Neutrophil (primary cell): ENCODE measurements around the gene SLC22A12.

Experiments
- H3K27ac ChIP-seq: fragments of 200-600 bp; sonication (generic); 2 replicates; pipeline ENCODE4 v1.5.1; 2016; ENCODE audit warnings: mild to moderate bottlenecking, moderate library complexity
- H3K27me3 ChIP-seq: fragments of 200-600 bp; sonication (generic); 2 replicates; pipeline ENCODE4 v1.6.0; 2016; ENCODE audit warnings: mild to moderate bottlenecking
- H3K36me3 ChIP-seq: fragments of 200-600 bp; sonication (generic); 2 replicates; pipeline ENCODE4 v1.5.1; 2017
- H3K4me1 ChIP-seq, 2 experiments: fragments of 200-600 bp in 1 of 2; sonication (generic) in 1 of 2; 1 replicate in 1 of 2; 2 replicates in 1 of 2; pipeline versions ENCODE4 v1.5.1 to v1.6.1; 2013 to 2016; ENCODE audit warnings: low read depth in 1 of 2, low read length in 1 of 2, mild to moderate bottlenecking in 1 of 2, moderate library complexity in 1 of 2; ENCODE audit not compliant: control insufficient read depth in 1 of 2, insufficient read depth in 1 of 2
- H3K4me3 ChIP-seq, 2 experiments: fragments of 200-600 bp in 1 of 2; sonication (generic) in 1 of 2; 1 replicate in 1 of 2; 2 replicates in 1 of 2; pipeline ENCODE4 v1.5.1; 2013 to 2016; ENCODE audit warnings: low read depth in 1 of 2, low read length in 1 of 2, mild to moderate bottlenecking in 1 of 2, moderate library complexity in 1 of 2
- H3K9me3 ChIP-seq: fragments of 200-600 bp; sonication (generic); 2 replicates; pipeline ENCODE4 v1.5.1; 2016
- CTCF ChIP-seq: fragments of 200-600 bp; sonication (generic); IDR thresholded peaks from 2 replicates; pipeline ENCODE4 v1.5.1; 2016; ENCODE audit warnings: antibody characterized with exemption

Gene SLC22A12

GRCh38 chr11:64639885-64640284 is 48.9 kb downstream of the SLC22A12 start:
- Histone ChIP-seq H3K4me3 (no peak overlapping the region), H3K36me3 (no peaks in the 10 kb centered on the region), H3K9me3 (no peaks in the 10 kb centered on the region), H3K4me1 (peaks cover 0 to 10% of the 10 kb centered on the region in 2 experiments), H3K27me3 (peaks cover 77% of the 10 kb centered on the region), H3K27ac (no peak overlapping the region)
- TF ChIP-seq CTCF = no peak

DNA sequence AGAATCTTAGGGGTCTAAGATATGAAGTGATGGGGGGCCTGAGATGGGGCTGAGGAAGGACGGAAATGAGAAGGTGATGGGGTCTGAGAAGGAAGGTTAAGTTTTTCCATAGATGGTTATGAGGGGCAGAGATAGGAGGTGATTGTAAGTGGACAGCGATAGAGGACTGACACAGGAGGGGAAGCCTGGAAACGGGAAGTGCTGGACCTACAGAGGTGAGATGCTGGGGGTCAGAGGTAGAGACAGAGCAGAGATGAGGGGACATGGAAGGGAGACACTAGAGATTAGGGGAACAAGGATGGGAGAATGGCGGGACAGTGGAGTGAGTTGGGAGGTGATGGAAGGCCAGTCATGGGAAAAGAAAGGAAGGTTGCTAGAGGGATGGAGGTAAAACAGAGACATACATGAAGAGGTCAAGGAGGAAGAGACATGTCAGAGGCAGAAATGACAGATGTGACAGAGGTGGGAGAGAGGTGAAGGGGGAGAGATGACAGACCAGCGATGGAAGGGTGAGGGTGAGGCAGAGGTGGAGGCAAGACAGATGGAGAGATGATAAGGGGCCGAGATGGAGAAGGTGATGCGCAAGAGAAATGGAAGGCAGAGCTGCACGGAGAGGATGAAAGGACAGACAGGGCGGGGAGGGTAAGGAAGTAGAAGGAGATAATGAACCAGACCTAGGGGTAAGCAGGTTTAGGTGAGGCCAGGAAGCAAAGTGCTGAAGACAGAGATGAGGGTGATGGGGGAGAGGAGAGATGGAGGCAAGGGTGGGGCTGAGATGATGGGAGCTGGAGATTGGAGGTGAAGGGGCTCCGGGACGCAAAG is 50.8 kb downstream of the SLC22A12 start:
- Histone ChIP-seq H3K9me3 (no peaks in the 10 kb centered on the region), H3K4me3 (no peak overlapping the region), H3K27me3 (peaks cover 96% of the 10 kb centered on the region), H3K36me3 (no peaks in the 10 kb centered on the region), H3K27ac (no peak overlapping the region), H3K4me1 (peaks cover 0 to 10% of the 10 kb centered on the region in 2 experiments)
- TF ChIP-seq CTCF = no peak

DNA sequence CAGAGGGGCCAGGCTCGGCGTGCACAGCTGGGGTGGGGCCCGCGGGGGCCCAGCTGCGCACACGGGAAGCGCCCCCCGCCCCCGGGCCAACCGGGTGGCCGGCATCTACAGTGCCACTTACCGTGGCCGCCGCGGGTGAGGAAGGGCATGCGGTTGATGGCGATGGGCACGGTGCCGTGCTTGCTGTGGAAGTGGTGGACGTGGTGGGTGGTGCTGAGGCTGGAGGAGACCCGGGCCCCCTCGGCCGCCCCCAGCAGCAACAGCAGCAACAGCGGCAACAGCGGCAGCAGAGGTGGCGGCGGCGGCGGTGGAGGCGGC is 51.4 kb downstream of the SLC22A12 start:
- Histone ChIP-seq H3K27ac (no peak overlapping the region), H3K4me1 (peaks cover 0 to 10% of the 10 kb centered on the region in 2 experiments), H3K9me3 (no peaks in the 10 kb centered on the region), H3K36me3 (no peaks in the 10 kb centered on the region), H3K4me3 (no peak overlapping the region), H3K27me3 (peaks cover 99% of the 10 kb centered on the region)
- TF ChIP-seq CTCF = no peak

GRCh38 chr11:64642871-64643255 is 51.8 kb downstream of the SLC22A12 start:
- Histone ChIP-seq H3K9me3 (no peaks in the 10 kb centered on the region), H3K4me1 (peaks cover 0 to 10% of the 10 kb centered on the region in 2 experiments), H3K27ac (no peak overlapping the region), H3K36me3 (no peaks in the 10 kb centered on the region), H3K27me3 (peaks cover 96% of the 10 kb centered on the region), H3K4me3 (peak overlapping the region in 1 of 2 experiments; percentile 21)
- TF ChIP-seq CTCF = no peak

DNA sequence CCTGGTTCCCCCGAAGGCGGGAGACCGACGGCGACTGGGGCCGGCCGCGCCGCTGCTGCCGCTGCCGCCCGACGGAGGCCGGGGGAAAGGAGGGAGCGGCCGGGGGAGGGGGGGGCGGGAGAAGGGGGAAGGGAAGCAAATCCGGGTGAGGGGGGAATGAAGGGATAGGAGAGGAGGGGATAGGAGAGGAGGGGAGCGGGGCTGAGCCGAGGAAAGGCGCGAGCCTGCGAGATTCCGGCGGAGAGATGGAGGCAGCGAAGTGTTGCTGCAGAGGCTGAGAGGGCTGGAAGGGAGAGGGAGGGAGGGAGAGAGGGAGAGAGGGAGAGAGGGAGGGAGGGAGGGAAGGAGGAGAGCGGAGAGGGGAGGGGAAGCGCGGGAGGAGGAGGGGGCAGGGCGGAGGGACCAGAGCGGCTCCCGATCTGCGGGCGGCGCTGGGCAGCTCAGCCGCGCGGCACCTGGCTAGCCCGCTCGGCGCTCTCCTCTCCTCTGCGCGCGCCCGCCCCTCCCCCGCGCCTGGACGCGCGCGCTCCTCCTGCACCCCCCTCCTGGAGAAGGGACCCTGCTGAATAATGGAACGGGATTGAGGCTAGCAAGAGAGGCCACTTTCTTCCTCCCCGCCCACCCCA is 52.3 kb downstream of the SLC22A12 start:
- Histone ChIP-seq H3K27me3 (peaks cover 91% of the 10 kb centered on the region), H3K4me1 (peaks cover 0 to 10% of the 10 kb centered on the region in 2 experiments), H3K36me3 (no peaks in the 10 kb centered on the region), H3K4me3 (peak overlapping the region in 1 of 2 experiments; percentile 21), H3K27ac (no peak overlapping the region), H3K9me3 (no peaks in the 10 kb centered on the region)
- TF ChIP-seq CTCF = no peak
